Measurements from ENCODE around the gene MATN4.

Gene MATN4

DNA sequence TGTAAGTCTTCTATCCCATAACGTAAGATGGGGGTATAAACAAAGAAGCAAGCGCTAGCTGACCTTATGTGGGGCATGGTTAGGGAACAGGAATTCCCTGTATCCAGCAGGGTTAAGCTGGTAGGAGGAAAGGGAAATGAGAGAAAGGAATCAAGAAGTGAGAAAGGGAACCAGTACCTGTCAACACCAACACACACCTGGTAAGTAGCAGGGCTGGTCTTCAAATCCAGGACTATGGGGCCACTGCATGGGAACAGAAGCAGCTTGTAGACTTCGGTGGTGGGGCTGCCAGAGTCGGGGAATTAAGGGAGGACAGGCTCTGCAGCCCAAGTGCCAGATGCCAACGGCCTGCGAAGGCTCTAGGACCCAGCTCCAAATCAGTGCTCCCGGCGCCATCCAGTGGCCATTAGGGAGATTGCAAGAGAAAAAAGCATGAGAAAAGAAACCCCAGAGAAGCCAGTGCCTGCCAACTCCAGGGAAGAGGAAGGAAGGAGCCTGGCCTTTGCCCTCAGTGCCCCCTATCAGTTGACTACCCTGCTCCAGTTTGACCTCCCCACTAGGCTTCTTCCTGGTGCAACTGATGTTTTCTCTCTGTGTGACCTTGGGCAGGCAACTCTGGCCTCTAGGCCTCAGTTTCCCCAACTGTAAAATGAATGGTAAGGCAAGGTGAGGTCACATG lies 17.3 kb downstream of the MATN4 start:
- DNase-seq (ENCODE audit: low read depth) = peak; percentile 73

DNA sequence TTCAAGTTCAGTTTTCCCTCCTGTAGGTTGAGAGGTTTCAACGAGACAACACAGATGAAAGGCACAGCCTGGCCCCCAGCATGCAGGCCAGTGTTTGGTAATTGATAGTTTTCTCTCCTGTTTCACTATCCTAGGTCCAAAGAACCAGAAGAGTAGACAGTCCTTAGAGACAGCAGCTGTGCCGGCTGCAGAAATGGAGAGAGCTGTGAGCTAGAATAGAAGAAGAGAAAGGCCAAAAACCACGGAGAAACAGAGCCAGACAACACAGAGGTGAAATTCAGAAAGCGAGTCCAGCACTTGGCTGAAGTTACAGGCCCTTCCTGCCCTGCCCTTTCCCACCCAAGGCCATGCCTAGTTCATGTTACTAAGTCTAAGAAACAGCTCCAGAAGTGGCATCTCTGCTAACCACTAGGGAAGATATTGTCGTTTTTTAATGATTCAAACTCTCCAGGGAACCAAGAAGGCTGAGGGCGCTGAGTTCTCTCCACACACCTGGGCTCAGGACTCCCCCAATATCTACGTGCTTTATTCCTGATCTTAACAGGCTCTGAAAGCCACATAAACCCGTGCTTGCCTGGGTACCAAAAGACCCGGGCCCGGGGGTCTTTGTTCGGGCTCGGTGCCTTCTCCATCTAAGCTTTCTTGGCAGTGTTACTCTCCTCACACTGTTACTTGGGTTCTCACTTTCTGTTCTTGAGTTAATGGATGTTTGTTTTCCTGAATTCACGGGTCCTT lies 18.0 kb downstream of the MATN4 start:
- DNase-seq (ENCODE audit: low read depth) = no peak

DNA sequence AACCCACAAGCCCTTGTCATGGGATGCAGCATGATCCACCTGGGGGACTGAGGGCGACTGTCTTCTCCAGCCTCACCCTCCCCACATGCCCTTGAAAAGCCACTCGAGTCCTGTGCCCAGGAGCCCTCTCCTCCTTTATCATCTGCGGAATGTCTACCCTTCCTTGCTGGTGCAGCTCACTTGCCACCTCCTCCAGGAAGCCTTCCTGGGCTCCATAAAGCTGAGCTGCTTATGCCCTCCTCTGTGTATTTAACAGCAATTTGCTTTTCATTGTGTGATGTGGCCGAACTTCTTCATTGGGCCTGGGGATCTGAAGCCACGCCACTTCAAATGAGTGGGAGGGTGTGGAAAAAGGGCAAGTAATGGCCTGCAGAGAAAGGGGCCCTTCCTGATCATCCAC lies 19.2 kb downstream of the MATN4 start:
- DNase-seq (ENCODE audit: low read depth) = no peak

DNA sequence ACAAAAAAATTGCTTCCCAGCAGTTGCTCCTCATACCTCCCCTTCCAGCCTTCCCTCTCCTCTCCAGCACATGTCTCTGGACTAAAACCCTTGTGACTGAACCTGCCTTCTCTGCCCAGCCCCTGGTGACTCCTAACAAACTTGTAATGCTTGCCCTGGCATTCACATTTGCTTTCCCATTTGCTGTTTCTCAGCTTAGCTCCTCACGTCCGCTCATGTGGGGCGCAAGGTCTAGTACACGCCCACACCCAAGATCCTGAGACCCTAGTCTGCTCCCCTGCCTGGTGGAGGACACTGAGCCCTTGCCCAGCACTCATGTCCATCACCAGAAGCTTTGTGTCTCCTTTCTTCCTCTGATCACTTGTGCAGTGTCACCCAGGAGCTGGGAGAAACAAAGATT lies 19.7 kb downstream of the MATN4 start:
- no peak for DNase-seq (ENCODE audit: low read depth)

DNA sequence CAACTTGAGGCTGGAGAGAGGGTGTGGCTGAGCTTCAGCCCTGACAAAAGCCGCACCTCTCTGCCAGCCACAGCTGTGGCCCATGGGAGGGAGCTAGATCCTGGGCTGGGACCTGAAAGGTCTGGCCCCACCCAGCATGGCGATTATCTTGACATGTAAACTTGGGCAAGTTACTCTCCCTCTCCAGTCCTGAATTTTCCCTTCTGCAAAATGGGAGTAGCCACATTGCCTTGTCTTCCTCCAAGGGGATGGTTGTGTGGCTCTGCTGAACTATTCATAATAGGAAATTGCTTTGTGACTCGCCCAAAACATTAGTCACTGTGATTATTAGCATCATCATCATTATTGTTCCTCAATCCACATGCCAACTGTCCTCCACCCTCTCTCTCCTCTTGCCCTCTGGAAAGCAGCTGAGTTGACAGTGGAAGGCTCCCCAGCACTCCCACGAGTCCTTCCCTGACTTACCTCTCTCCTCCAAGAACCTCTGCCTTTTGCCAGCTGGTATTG lies 24.5 kb downstream of the MATN4 start:
- peak; percentile 50 for DNase-seq (ENCODE audit: low read depth)

DNA sequence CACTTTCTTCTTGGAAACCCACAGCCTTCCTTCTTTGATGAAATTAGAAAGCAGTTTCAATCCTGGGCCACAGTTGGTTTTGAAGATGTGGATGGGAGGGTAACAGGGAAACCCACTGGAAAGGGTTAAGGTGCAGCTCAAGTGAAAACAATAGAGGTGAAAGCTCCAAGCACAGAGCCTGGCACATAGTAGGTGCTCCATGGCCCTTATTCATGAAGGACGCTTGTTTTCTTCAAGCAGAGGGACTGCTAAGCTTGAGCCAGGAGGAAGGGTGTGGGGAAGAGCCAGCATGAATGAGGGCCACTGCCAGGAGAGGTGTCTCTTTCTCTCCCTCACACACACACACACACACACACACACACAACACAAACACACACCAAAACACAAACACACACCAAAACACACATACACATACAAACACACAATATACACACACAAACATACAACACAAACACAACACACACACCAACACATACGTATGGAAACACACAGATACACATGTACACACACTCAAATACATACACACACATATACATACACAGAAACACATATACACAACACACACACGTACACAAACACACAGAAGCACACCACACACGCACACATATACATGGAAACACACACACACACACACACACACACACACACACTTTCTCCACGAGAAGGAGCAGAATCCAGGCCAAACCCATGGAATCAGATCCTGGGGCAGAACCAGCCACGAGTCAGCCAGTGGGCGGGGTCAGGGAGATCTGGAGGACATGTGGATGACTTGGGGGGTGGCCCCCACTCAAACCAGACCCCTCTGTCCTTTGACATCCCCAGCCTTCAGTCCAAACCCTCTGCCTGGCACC lies 25.2 kb downstream of the MATN4 start:
- no peak for DNase-seq (ENCODE audit: low read depth)

DNA sequence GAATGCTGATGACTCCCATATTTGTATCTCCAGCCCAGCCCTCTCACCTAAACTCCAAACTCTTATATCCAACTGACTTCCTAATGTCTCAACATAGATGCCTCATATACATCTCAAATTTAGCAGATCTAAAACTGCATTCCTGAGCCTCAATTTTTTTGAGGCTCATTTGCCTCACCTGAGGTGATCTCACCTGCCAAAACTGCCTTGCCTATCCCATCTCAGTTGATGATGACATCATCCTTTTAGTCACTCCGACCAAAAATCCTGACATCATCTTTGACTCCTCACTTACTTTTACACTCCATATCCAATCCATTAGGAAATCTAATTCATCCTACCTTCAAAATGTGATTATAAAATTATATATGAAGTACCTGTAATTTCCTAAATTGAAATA lies 28.1 kb downstream of the MATN4 start:
- no peak for DNase-seq (ENCODE audit: low read depth)

DNA sequence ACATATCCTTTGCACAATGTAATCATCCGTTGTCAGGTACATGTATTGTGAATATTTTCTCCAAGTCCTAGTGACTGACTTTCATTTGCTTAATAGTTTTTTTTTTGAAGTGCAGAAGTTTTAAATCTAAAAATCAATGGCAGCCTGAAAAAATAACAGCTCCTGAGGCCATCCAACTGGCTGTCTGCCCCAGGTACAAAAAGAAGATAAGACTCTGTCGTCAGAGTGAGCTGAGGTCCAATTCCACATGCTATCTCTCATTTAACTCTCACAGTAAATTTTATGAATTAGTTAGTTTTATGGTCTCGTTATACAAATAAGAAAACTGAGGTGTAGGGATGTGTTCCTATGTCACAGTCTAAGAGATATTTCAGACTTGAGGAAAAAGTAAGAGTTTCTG lies 32.8 kb downstream of the MATN4 start:
- no peak for DNase-seq (ENCODE audit: low read depth)

DNA sequence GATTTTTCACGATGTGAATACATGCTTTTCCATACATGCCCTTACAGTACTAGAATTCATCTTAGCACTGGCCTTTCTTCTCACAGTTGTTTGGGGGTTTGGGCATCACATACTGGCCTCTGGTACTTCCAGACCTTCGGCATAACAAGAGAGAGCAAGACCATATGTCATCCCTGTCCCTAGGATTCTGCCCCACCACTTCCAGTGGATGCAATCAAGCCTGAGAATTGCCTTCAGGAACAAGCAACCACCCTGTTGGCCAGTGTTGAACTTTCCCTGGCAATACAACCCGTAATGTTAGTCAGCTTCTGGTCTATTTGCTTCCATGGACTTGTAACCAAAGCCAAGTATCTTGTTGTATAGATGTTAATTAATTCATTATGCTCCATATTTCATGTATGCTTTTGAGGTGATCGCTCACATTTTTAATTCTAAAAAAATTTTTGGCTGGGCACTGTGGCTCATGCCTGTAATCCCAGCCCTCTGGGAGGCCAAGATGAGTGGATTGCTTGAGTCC lies 38.3 kb downstream of the MATN4 start:
- no peak for DNase-seq (ENCODE audit: low read depth)

DNA sequence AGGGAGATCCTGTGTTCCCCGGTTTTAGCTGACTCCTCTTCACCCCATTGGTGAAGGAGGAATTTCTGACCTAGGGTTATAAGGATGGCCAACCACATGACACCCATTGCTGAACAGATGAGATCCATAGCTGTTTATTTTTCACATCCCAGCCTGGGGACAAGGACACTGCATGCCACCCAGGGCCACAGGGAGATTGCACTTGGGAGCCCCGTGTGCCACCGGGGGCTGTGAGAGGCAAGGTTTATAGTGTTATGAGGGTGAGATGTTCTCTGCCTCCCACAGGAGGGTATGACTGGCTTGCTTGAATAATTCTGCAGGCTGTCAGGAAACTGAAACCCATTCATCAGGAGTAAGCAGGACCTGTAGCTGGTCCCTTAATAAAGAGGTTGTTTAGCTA lies 39.0 kb downstream of the MATN4 start:
- no peak for DNase-seq (ENCODE audit: low read depth)

DNA sequence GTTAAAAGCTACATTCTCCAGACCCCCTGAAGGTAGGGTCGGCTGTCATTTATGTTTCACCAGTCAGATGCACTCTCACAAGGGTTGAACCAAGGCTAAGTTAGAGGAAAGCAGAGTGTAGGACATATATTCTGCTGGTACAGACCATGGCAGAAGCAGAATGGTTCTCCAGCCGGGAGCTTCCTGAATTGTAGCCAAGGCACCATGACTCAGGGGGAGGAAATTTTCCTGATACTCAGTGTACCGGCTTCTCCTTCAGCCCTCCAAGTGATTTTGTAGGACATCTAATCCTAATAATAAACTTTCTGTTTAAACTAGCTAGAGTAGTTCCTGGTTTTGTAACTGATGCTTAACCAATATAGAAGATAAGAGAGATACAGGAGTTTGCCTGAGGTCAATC lies 39.6 kb downstream of the MATN4 start:
- DNase-seq (ENCODE audit: low read depth) = no peak

DNA sequence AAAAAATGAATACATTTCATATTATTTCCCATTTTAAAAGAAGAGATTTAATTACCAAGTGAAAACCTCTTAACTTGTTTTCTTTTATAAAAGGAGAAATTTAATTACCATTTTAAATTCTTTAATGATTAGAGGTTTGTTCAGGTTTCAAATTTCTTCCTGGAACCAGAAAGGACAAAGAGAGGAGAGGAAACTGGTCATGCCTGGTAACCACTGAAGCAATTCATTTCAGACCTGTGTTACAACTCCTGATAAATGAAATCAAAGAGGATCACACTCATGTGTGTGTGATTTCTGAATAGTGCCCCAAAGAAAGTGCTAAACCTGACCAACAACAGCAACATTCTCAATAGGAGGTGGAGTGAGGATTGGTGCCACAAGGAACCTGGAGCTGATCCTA lies 41.1 kb downstream of the MATN4 start:
- DNase-seq (ENCODE audit: low read depth) = no peak

DNA sequence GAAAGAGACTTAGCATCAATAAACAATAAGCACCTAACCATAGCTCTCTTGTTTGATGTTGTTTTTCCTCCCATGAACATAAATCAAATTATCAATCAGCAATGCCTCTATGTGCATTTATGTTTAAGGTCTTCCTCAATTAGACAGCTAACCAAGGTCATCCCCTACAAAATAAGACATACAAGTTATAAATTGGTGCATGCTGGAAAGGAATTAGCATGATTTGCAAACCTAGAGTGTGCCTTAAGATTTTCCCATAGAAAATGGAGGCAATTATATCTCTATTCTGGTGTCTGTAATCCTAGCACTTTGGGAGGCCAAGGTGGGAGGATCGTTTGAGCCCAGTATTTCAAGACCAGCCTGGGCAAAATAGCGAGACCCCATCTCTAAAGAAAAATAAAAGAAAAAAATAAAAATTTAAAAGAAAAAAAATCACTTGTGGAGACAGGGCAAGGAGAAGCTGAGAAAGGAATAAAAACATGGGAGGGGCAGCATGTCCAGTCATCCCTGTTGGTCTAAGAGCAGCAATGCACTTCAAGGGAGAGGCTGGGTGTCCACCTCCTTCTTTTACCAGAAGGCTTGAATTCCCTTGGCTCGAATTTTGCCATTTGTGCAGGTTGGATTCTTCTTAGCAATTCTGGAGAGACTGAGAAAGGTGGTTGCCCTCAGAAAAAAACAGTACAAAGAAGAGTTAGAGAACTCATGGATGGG lies 44.4 kb downstream of the MATN4 start:
- DNase-seq (ENCODE audit: low read depth) = no peak

DNA sequence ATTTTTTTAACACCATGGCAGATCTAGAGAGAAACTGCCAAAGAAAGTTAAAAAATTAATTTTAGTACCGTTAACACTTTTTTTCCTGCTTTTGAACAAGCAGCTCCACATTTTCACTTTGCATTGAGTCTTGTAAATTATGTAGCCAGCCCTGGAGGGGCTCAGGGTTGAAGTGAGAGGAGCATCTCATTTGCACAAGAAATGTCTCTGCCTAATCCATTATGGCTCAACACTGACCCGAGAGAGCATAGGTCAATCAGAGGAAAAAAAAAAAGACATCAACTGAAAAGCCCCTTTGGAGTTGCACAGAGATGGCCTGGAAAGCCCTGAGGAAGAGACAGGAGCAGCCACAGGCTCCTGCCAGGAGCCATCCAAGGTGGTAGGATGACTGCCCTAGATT lies 49.4 kb downstream of the MATN4 start:
- DNase-seq (ENCODE audit: low read depth) = no peak

DNA sequence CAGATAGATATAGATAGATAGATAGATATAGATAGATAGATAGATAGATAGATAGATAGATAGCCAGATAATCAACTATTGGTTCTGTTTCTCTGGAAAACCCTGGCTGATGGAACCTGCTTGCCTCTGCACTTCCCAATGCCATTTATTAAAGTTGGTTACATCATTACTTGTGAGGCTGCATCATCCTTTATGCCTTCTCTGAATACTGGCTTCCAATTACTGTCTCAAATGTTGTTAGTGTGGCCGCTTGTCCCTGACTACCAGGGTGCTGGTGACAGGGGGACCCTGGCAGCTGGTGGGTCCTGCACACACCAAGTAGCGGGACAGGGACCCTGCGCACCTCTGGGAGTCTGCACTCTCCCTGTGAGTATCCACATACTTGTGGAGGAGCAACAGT lies 49.8 kb downstream of the MATN4 start:
- no peak for DNase-seq (ENCODE audit: low read depth)

DNA sequence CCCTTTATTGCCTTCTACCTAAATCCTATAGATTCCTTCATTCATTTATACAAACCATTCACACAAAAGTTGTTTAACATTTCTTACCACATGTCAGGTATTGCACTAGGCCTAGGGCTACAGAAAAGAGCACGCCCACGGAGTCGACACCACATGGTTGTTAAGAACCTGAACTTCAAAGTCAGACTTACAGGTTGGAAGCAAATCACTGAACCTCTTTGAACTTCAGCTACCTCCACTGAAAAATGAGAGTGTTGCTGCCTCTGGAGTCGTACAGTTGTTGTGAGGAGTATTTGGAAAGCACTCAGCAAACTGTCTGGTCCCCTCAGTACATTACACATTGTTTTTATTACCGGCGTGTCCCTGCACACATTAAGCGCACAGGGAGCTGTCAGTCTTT lies 50.4 kb downstream of the MATN4 start:
- no peak for DNase-seq (ENCODE audit: low read depth)

DNA sequence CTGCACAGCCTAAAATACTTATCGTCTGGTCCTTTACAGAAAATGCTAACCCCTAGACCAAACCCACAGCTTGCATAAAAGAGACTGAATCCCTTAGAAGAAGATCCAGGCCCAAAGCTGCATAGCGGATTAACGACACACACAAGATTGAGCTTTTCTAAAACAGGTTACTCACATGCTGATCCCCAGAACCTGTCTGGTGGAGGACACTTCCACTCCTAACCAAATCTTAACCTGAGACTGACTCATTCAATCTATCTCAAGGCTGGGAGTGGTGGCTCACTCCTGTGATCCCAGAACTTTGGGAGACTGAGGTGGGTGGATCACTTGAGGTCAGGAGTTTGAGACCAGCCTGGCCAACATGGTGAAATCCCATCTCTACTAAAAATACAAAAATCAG lies 50.9 kb downstream of the MATN4 start:
- no peak for DNase-seq (ENCODE audit: low read depth)

DNA sequence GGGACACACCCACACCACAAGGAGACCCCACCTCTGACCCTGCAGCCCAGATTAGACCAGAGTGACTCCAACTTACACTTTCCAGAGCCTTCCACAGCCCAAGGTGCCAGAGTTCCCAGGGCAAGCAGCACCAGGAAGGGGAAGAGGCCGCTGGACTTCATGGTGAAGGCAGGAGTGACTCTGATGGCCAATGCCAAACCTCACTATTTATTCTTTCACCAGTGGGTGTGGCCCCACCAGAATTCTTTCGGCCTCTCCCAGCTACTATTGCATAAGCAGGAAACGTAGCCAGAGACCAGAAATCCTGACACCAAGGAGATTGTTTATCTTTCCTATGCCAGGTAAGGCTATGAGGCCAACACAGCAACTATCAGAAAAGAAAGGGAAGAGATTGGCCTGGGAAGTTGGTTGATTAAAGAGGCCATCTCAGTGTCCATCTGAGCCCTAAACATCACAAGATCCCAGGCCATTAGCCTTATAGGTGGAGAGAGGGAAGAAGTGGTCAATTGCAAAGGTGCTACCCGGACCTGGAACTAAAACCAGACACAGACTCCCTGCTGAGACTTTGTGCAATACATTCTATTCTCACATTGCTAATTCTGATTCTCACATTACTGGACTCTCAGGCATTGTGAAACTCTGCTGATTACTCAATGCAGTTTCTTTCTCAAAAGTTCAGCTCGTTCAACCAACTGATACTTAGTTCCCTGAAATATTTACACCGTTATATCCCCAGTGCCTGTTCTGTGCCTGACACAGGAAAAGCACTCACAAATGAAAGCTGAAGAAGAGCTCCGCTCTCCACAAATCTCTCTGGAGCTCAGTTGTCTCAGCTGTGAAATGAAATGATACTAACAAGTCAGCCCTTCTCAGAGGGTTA lies 53.5 kb downstream of the MATN4 start, which contains the start of gene SLPI:
SLPI (minus strand) TSS at position 182 of the 880 bp plus-strand sequence; CDS start at position 161, 21 bp downstream.
- peak; percentile 9 for DNase-seq (ENCODE audit: low read depth)

DNA sequence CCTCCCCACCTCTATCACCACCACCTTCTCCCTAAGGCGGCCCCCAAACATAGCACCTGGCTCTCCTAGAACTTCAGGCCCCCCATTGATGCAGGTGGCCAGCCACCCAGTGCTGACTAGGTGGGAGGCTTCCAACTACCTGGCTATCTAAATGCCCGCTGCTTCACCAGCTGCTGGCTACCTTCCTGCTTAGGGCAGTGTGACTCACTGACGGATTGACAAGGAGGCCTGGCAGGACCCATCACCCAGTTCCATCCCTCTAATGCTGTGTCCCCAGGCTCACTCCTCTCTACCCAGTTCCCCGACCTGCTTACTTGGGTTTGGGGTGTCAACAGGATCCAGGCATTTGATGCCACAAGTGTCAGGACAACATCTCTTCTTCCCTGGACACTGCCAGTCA lies 54.8 kb downstream of the MATN4 start:
- no peak for DNase-seq (ENCODE audit: low read depth)

DNA sequence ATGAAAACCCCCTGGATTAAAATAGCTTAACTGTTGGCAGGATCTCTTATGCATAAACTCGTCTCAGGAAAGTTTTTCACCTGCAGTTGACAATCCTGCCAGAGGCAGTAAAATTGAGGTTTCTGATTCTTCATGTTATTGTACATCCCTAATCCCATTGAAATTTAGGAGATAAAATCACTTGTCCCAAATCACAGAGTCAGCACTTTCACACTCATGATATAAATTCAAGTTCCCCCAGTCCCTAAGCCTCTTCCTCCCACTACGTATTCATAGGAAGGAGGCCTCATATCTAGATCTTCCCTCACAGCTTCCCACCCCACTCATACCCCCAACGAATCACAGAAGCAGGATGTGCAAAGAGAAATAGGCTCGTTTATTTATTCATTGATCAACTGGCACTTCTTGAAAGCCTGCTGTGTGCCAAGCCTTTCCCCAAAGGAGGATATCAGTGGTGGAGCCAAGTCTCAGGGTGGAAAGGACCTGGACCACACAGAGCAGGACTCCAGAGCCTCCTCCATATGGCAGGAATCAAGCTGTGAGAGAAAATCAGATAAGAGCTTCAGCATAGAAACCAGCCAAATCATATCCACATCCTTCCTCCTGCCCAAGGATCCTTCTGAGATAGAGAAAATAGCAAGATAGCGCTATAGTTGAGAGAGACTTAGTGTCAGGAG lies 56.1 kb downstream of the MATN4 start:
- DNase-seq (ENCODE audit: low read depth) = no peak

All from HS-5 (cell line).